Cardiac muscle cell (in vitro differentiated cells and primary cell): ENCODE data around the gene PSPN. TPM values are rescaled to one million over a fixed set of nuclear protein-coding genes. Genes with fewer than 3 reads are reported as not detected.

ENCODE experiments used
- DNase-seq, 2 donors: peaks; one replicate each; pipeline versions ENCODE4 v3.0.0 to v3.0.0-alpha.2; 2010 to 2017; ENCODE audit warnings: low read depth in 1 of 2, low spot score in 1 of 2
- H3K27ac ChIP-seq: fragments of 200-600 bp; sonication (generic); 2 replicates; pipeline ENCODE4 v1.5.1; 2016
- H3K27me3 ChIP-seq: fragments of 200-600 bp; sonication (generic); 2 replicates; pipeline ENCODE4 v1.6.0; 2016; ENCODE audit warnings: control low read depth
- H3K36me3 ChIP-seq: fragments of 200-600 bp; sonication (generic); 2 replicates; pipeline ENCODE4 v1.5.1; 2016; ENCODE audit warnings: control low read depth
- H3K4me1 ChIP-seq: fragments of 200-600 bp; sonication (generic); 2 replicates; pipeline ENCODE4 v1.8.1; 2017; ENCODE audit warnings: low read depth, mild to moderate bottlenecking, mixed run types
- H3K4me3 ChIP-seq: fragments of 200-600 bp; sonication (generic); 2 replicates; pipeline ENCODE4 v1.5.1; 2016; ENCODE audit warnings: mild to moderate bottlenecking
- H3K9me3 ChIP-seq: fragments of 200-600 bp; sonication (generic); 2 replicates; pipeline ENCODE4 v1.5.1; 2017; ENCODE audit warnings: low read depth, mild to moderate bottlenecking, control low read depth
- CTCF ChIP-seq: IDR thresholded peaks from 2 replicates; pipeline ENCODE4 v1.5.1; 2012; ENCODE audit warnings: low read depth, mild to moderate bottlenecking, low read length
- polyA plus RNA-seq: library from polyadenylated mRNA; unstranded; fragments of >200 nt; fragmentation: Nextera tagmentation; extraction: Ambion mirVana; gene quantifications from 2 replicates; pipeline ENCODE4 v1.2.1, GENCODE V29; 2016
- total RNA-seq: library from RNA; depleted of rRNA; stranded (reverse); fragments of >200 nt; gene quantifications from 2 replicates; pipeline ENCODE4 v1.2.3, GENCODE V29; 2016

The PSPN gene
- total and polyA plus RNA-seq, 2 experiments from 2014 or later = 3.0 TPM

- Histone ChIP-seq H3K9me3 (no peaks in the 10 kb centered on the region), H3K4me1 (peaks cover 4% of the 10 kb centered on the region), H3K27ac (peak overlapping the region; percentile 48), H3K36me3 (peaks cover 24% of the 10 kb centered on the region), H3K27me3 (no peaks in the 10 kb centered on the region), H3K4me3 (no peak overlapping the region)
- DNase-seq = peak in 1 of 2 donors; percentile 47
- no peak for TF ChIP-seq CTCF
These were observed 2.3 kb upstream of the PSPN start for GRCh38 chr19:6378041-6378440.

GRCh38 chr19:6376512-6377190 lies 918 bp upstream of the PSPN start:
- peaks cover 4% of the 10 kb centered on the region for H3K4me1 ChIP-seq
- H3K36me3 ChIP-seq = peaks cover 22% of the 10 kb centered on the region
- no peak overlapping the region for H3K27ac ChIP-seq
- H3K9me3 ChIP-seq = no peaks in the 10 kb centered on the region
- TF ChIP-seq CTCF = no peak
- no peak overlapping the region for H3K4me3 ChIP-seq
- H3K27me3 ChIP-seq = no peaks in the 10 kb centered on the region
- DNase-seq = no peak

GRCh38 chr19:6374711-6375410 lies 872 bp downstream of the PSPN start:
- Histone ChIP-seq H3K27ac (no peak overlapping the region), H3K4me1 (peaks cover 4% of the 10 kb centered on the region), H3K4me3 (no peak overlapping the region), H3K9me3 (no peaks in the 10 kb centered on the region), H3K27me3 (no peaks in the 10 kb centered on the region), H3K36me3 (peaks cover 8% of the 10 kb centered on the region)
- no peak for DNase-seq
- no peak for TF ChIP-seq CTCF

GRCh38 chr19:6374161-6374709 lies 1.5 kb downstream of the PSPN start:
- DNase-seq = no peak
- H3K4me1 ChIP-seq = peaks cover 4% of the 10 kb centered on the region
- TF ChIP-seq CTCF = no peak
- H3K27ac ChIP-seq = peak overlapping the region; percentile 4
- no peaks in the 10 kb centered on the region for H3K27me3 ChIP-seq
- no peaks in the 10 kb centered on the region for H3K9me3 ChIP-seq
- no peak overlapping the region for H3K4me3 ChIP-seq
- peaks cover 4% of the 10 kb centered on the region for H3K36me3 ChIP-seq

GRCh38 chr19:6373813-6374108 lies 2.0 kb downstream of the PSPN start:
- Histone ChIP-seq H3K9me3 (no peaks in the 10 kb centered on the region), H3K27me3 (no peaks in the 10 kb centered on the region), H3K4me3 (peak overlapping the region; percentile 56), H3K4me1 (peaks cover 4% of the 10 kb centered on the region), H3K27ac (peak overlapping the region; percentile 4), H3K36me3 (peaks cover 7% of the 10 kb centered on the region)
- no peak for TF ChIP-seq CTCF
- no peak for DNase-seq
